H1 (cell line): ENCODE data around the gene SH3PXD2A. TPM values are rescaled to one million over a fixed set of nuclear protein-coding genes. Genes with fewer than 3 reads are reported as not detected.
A peak's percentile ranks its signal among the peaks of the same experiment; 100 is the strongest.

Source experiments
- CTCF ChIA-PET: fragments of 300-600 bp; sonication (Branson Sonifier 250); formaldehyde crosslinking; loops from one replicate; lab custom pipeline; 2021; ENCODE audit not compliant: partially characterized antibody; lab: Charles Lee
- POLR2A ChIA-PET: fragments of 300-600 bp; sonication (Branson Sonifier 250); formaldehyde crosslinking; loops from one replicate; lab custom pipeline; 2021; ENCODE audit warnings: inconsistent platforms; ENCODE audit not compliant: partially characterized antibody; lab: Charles Lee
- DNase-seq, 2 experiments: peaks; one replicate each; pipeline versions ENCODE4 v3.0.0 to v3.0.0-alpha.2; 2010 to 2022; ENCODE audit warnings: low spot score in 2 of 2, low read depth in 1 of 2, mixed read lengths in 1 of 2
- FAIRE-seq: peaks from 2 replicates; lab custom pipeline; 2011; peaks lifted over from hg19 to GRCh38; lab: Jason Lieb, UNC
- H2AFZ ChIP-seq: 2 replicates; pipeline ENCODE4 v1.8.1; 2012; ENCODE audit warnings: low read length, inconsistent platforms
- H2AK5ac ChIP-seq: 2 replicates; pipeline ENCODE4 v1.6.1; 2013; ENCODE audit warnings: low read depth, low read length
- H2BK120ac ChIP-seq: replicated peaks from 2 replicates; pipeline ENCODE3; 2013; ENCODE audit warnings: low read depth, low read length, inconsistent platforms
- H2BK12ac ChIP-seq: 2 replicates; pipeline ENCODE4 v1.6.1; 2013; ENCODE audit warnings: low read depth, low read length
- H2BK15ac ChIP-seq: 2 replicates; pipeline ENCODE4 v1.6.1; 2013; ENCODE audit warnings: low read length
- H2BK20ac ChIP-seq: 2 replicates; pipeline ENCODE4 v1.6.1; 2013; ENCODE audit warnings: low read length
- H2BK5ac ChIP-seq: 2 replicates; pipeline ENCODE4 v1.6.1; 2013; ENCODE audit warnings: low read depth, low read length
- H3K14ac ChIP-seq: 2 replicates; pipeline ENCODE4 v1.6.1; 2013; ENCODE audit warnings: inconsistent platforms; ENCODE audit not compliant: insufficient read length
- H3K18ac ChIP-seq: 2 replicates; pipeline ENCODE4 v1.6.1; 2013; ENCODE audit warnings: low read length; ENCODE audit errors: extremely low read depth
- H3K23ac ChIP-seq: 2 replicates; pipeline ENCODE4 v1.6.1; 2013; ENCODE audit warnings: inconsistent platforms; ENCODE audit not compliant: insufficient read length
- H3K23me2 ChIP-seq: 2 replicates; pipeline ENCODE4 v1.6.1; 2013; ENCODE audit warnings: low read depth, low read length
- H3K27ac ChIP-seq: 2 replicates; pipeline ENCODE4 v1.6.1; 2011; ENCODE audit warnings: low read depth, low read length, inconsistent platforms
- H3K27me3 ChIP-seq, 4 experiments: replicated peaks in 1 of 4; 1 replicate in 1 of 4; 2 replicates in 3 of 4; pipeline versions ENCODE4 v1.6.1 to v1.8.1; 2011 to 2013; ENCODE audit warnings: low read length in 3 of 4, mild to moderate bottlenecking in 3 of 4, inconsistent platforms in 2 of 4, mixed read lengths in 2 of 4, moderate library complexity in 1 of 4; ENCODE audit not compliant: control insufficient read depth in 3 of 4, insufficient read depth in 3 of 4; ENCODE audit errors: extremely low read depth in 1 of 4
- H3K36me3 ChIP-seq, 4 experiments: 2 replicates each; pipeline versions ENCODE4 v1.6.1 to v1.8.1; 2011 to 2013; ENCODE audit warnings: mild to moderate bottlenecking in 4 of 4, low read length in 3 of 4, moderate library complexity in 2 of 4, control low read depth in 1 of 4, inconsistent platforms in 1 of 4; ENCODE audit not compliant: insufficient read depth in 4 of 4, control insufficient read depth in 2 of 4
- H3K4ac ChIP-seq: replicated peaks from 2 replicates; pipeline ENCODE3; 2013; ENCODE audit warnings: low read length, low read depth, mixed read lengths, inconsistent platforms; ENCODE audit not compliant: insufficient read length
- H3K4me1 ChIP-seq, 4 experiments: replicated peaks in 1 of 4; 1 replicate in 1 of 4; 2 replicates in 3 of 4; pipeline versions ENCODE4 v1.6.1 to v1.8.1; 2011 to 2013; ENCODE audit warnings: low read length in 3 of 4, inconsistent platforms in 2 of 4, mixed read lengths in 1 of 4; ENCODE audit not compliant: insufficient read depth in 4 of 4, control insufficient read depth in 3 of 4
- H3K4me2 ChIP-seq, 2 experiments: 2 replicates each; pipeline versions ENCODE4 v1.6.1 to v1.8.1; 2011 to 2013; ENCODE audit warnings: low read depth in 2 of 2, low read length in 2 of 2, control low read depth in 1 of 2, inconsistent platforms in 1 of 2, mild to moderate bottlenecking in 1 of 2; ENCODE audit not compliant: insufficient read depth in 1 of 2
- H3K4me3 ChIP-seq, 4 experiments: fragments of 200-600, 300-600 bp in 1 of 4; sonication (generic), shearing (Covaris generic), sonication (Bioruptor Twin) in 1 of 4; 2 replicates each; pipeline versions ENCODE4 v1.5.1 to v1.8.1; 2011 to 2016; ENCODE audit warnings: low read length in 4 of 4, low read depth in 3 of 4, control low read depth in 2 of 4, inconsistent platforms in 2 of 4, mild to moderate bottlenecking in 2 of 4, mixed read lengths in 1 of 4, moderate library complexity in 1 of 4; ENCODE audit not compliant: insufficient read depth in 2 of 4; ENCODE audit errors: extremely low read depth in 1 of 4
- H3K56ac ChIP-seq: replicated peaks from 2 replicates; pipeline ENCODE3; 2013; ENCODE audit warnings: low read depth, mild to moderate bottlenecking, mixed read lengths, low read length, inconsistent platforms; ENCODE audit not compliant: insufficient read length
- H3K79me1 ChIP-seq: 2 replicates; pipeline ENCODE4 v1.6.1; 2013; ENCODE audit warnings: low read depth, low read length, control low read depth
- H3K79me2 ChIP-seq, 2 experiments: 2 replicates each; pipeline versions ENCODE4 v1.6.1 to v1.8.1; 2012 to 2013; ENCODE audit warnings: low read length in 2 of 2, mild to moderate bottlenecking in 2 of 2, inconsistent platforms in 1 of 2; ENCODE audit not compliant: insufficient read depth in 2 of 2, control insufficient read depth in 1 of 2
- H3K9ac ChIP-seq, 4 experiments: replicated peaks in 1 of 4; 1 replicate in 1 of 4; 2 replicates in 3 of 4; pipeline versions ENCODE4 v1.6.1 to v1.8.1; 2011 to 2013; ENCODE audit warnings: low read depth in 3 of 4, low read length in 3 of 4, control low read depth in 2 of 4, mild to moderate bottlenecking in 2 of 4, moderate library complexity in 2 of 4, inconsistent platforms in 1 of 4; ENCODE audit errors: extremely low read depth in 1 of 4
- H3K9me3 ChIP-seq, 2 experiments: 2 replicates each; pipeline versions ENCODE4 v1.6.1 to v1.8.1; 2012 to 2013; ENCODE audit warnings: mild to moderate bottlenecking in 2 of 2, moderate library complexity in 2 of 2, control low read depth in 1 of 2, inconsistent platforms in 1 of 2, low read depth in 1 of 2, low read length in 1 of 2, mixed read lengths in 1 of 2; ENCODE audit not compliant: insufficient read depth in 2 of 2
- H4K20me1 ChIP-seq, 2 experiments: replicated peaks in 1 of 2; 2 replicates each; pipeline versions ENCODE3 to v1.8.1; 2011 to 2013; ENCODE audit warnings: inconsistent platforms in 2 of 2, low read length in 2 of 2, mild to moderate bottlenecking in 1 of 2; ENCODE audit not compliant: insufficient read depth in 2 of 2, control insufficient read depth in 1 of 2
- H4K5ac ChIP-seq: 2 replicates; pipeline ENCODE4 v1.6.1; 2013; ENCODE audit warnings: low read length, low read depth, mixed read lengths, inconsistent platforms; ENCODE audit not compliant: insufficient read length
- H4K8ac ChIP-seq: 2 replicates; pipeline ENCODE4 v1.8.0; 2013; ENCODE audit warnings: mild to moderate bottlenecking, moderate library complexity, low read length, inconsistent platforms; ENCODE audit not compliant: insufficient read depth; ENCODE audit errors: extremely low read depth
- H4K91ac ChIP-seq: replicated peaks from 2 replicates; pipeline ENCODE3; 2013; ENCODE audit warnings: low read length, mixed read lengths, inconsistent platforms; ENCODE audit not compliant: insufficient read length
- CHD2 ChIP-seq: IDR thresholded peaks from 2 replicates; pipeline ENCODE4 v1.6.1; 2012; ENCODE audit warnings: low read length, improper control_type of control experiment
- GTF2F1 ChIP-seq: IDR thresholded peaks from 2 replicates; pipeline ENCODE4 v1.6.1; 2012; ENCODE audit warnings: low read depth, low read length, improper control_type of control experiment, borderline replicate concordance
- RFX5 ChIP-seq: IDR thresholded peaks from 2 replicates; pipeline ENCODE4 v1.6.1; 2011; ENCODE audit warnings: low read depth, low read length, improper control_type of control experiment, borderline replicate concordance
- WGBS, 2 experiments: shearing (Covaris generic) in 1 of 2; methylation state at CpG; one replicate each; pipeline versions ENCODE4 v1.1.6 to v1.1.7; 2013 to 2015; ENCODE audit warnings: low lambda C conversion rate in 2 of 2, mixed read lengths in 2 of 2, inconsistent platforms in 1 of 2, low coverage in 1 of 2, missing lambda C conversion rate in 1 of 2; ENCODE audit not compliant: insufficient replicate concordance in 2 of 2, insufficient coverage in 1 of 2, insufficient read length in 1 of 2; ENCODE audit errors: extremely low coverage in 1 of 2, missing lambda C conversion rate in 1 of 2; 5-methylcytosine and 5-hydroxymethylcytosine counted together
- polyA plus RNA-seq, 7 experiments: library from polyadenylated mRNA; depleted of rRNA in 3 of 7; stranded (reverse) in 5 of 7; unstranded in 2 of 7; fragments of >200 nt in 5 of 7; fragments of 200-250 nt in 2 of 7; gene quantifications; 1 replicate in 5 of 7; 2 replicates in 1 of 7; 4 replicates in 1 of 7; pipeline versions ENCODE4 v1.2.1 to v1.2.3, GENCODE V29; 2011 to 2013; ENCODE audit warnings: missing spikeins in 2 of 7, mixed read lengths in 2 of 7
- total RNA-seq: library from RNA; stranded (reverse); fragmentation: NEBNext Ultra II Directional; extraction: Animal tissue kit (Norgen Biotek cat#: 25700); gene quantifications from 2 replicates; pipeline ENCODE4 v1.2.1, GENCODE V29; 2021
- TF ChIP-seq, protein P1 (sequence below): IDR thresholded peaks from 2 replicates; pipeline ENCODE4 v1.6.1; 2012; ENCODE audit warnings: low read length, inconsistent platforms
- TF ChIP-seq, protein P2 (sequence below): IDR thresholded peaks from 2 replicates; pipeline ENCODE4 v1.6.1; 2012; ENCODE audit warnings: inconsistent platforms

SH3PXD2A gene
- total and polyA plus RNA-seq, 2 of the 8 experiments (the other 6 are each of a cell fraction or from before 2014, with no cell fraction given): 5.4 to 16.3 TPM

DNA sequence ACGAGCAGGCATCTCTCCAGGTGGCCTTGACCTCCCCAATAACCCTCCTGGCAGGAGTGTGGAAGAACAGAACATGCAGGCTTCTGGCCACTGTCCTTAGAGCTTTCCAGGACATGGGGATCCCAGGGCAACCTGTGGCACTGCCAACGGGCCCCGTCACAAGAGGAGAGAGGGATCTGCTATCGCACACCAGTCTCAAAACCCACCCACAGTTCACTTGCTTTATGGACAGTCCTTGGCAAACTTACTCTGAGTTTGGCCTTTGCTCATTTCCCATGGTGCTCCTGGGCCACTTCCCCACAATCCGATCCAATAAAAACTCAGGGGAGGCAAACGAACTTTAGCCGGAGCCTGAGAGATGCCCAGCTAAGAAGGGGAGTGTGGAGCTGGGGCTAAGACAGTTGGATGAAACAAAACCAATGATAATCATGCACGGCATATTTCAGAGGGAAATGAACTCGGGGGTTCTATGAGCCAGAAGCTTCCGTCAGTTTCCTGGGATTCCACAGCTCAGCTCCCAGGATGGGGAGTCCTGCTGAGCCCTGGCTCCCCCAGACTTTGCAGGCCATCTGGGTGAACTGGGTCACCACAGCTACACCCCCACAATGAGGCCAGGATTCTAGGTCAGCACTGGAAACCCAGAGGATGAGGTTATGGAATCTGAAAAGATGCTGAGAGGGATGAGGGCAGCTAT lies 203.4 kb downstream of the SH3PXD2A start:
- no peaks in the 10 kb centered on the region for H3K27me3 ChIP-seq
- no peak overlapping the region for H3K56ac ChIP-seq
- peak overlapping the region; percentile 25 for H4K91ac ChIP-seq
- H4K5ac ChIP-seq: no peak overlapping the region
- H3K23ac ChIP-seq: no peak overlapping the region
- no peak overlapping the region for H3K14ac ChIP-seq
- H3K4me2 ChIP-seq: no peak overlapping the region
- H2BK15ac ChIP-seq: no peak overlapping the region
- no peak overlapping the region for H3K9ac ChIP-seq
- 82% methylated on average over 10 of the region's 10 CpGs; no CpG with 5 or more reads in 1 of the 2 experiments for WGBS, 2 experiments
- no peaks in the 10 kb centered on the region; the same call in 1 of the 2 replicates for H3K79me1 ChIP-seq
- FAIRE-seq (no peak), DNase-seq (no peak)
- H3K4me3 ChIP-seq: no peak overlapping the region
- no peak overlapping the region for H3K4ac ChIP-seq
- peak overlapping the region; percentile 68; the same call in 1 of the 2 replicates for H2BK12ac ChIP-seq
- H3K9me3 ChIP-seq: no peaks in the 10 kb centered on the region
- H2AK5ac ChIP-seq: no peak overlapping the region
- no peak overlapping the region for H3K18ac ChIP-seq
- no peak overlapping the region for H2BK20ac ChIP-seq
- no peak overlapping the region for H2AFZ ChIP-seq
- no peak overlapping the region for H3K27ac ChIP-seq
- no peaks in the 10 kb centered on the region for H3K23me2 ChIP-seq
- 0 out of 8 replicates have a peak, but pooled peaks cover 0 to 2% (median 0%) of the 10 kb centered on the region in 4 experiments for H3K36me3 ChIP-seq
- H3K79me2 ChIP-seq: 0 out of 4 replicates have a peak, but pooled peaks cover 0 to 3% of the 10 kb centered on the region in 2 experiments
- no peak overlapping the region for H4K8ac ChIP-seq
- CTCF ChIA-PET: interaction anchor here (1.3 to 27.1 kb wide), 9 partner anchors 10 to 87 kb away, joined by 3 to 336 read pairs (median 6); no protein-coding TSS in a partner anchor
- peaks cover 0 to 2% of the 10 kb centered on the region in 2 experiments for H4K20me1 ChIP-seq
- peaks cover 0 to 34% (median 20%) of the 10 kb centered on the region in 4 experiments; a peak in 6 of 7 replicates for H3K4me1 ChIP-seq
- H2BK5ac ChIP-seq: no peak overlapping the region
- H2BK120ac ChIP-seq: no peak overlapping the region
- POLR2A ChIA-PET: interaction anchor here (2.1 kb wide), 1 partner anchor 9 kb away, joined by 9 read pairs; no protein-coding TSS in a partner anchor
- TF ChIP-seq GTF2F1: no peak
- TF ChIP-seq, protein P1, sequence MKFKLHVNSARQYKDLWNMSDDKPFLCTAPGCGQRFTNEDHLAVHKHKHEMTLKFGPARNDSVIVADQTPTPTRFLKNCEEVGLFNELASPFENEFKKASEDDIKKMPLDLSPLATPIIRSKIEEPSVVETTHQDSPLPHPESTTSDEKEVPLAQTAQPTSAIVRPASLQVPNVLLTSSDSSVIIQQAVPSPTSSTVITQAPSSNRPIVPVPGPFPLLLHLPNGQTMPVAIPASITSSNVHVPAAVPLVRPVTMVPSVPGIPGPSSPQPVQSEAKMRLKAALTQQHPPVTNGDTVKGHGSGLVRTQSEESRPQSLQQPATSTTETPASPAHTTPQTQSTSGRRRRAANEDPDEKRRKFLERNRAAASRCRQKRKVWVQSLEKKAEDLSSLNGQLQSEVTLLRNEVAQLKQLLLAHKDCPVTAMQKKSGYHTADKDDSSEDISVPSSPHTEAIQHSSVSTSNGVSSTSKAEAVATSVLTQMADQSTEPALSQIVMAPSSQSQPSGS: no peak
- TF ChIP-seq, protein P2, sequence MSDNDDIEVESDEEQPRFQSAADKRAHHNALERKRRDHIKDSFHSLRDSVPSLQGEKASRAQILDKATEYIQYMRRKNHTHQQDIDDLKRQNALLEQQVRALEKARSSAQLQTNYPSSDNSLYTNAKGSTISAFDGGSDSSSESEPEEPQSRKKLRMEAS: no peak
- no peak for TF ChIP-seq RFX5
- TF ChIP-seq CHD2: no peak
